HepG2 (cell line): ENCODE results near the gene PPARA. TPM values are rescaled to one million over a fixed set of nuclear protein-coding genes. Genes with fewer than 3 reads are reported as not detected.

Source experiments
- ATAC-seq: fragments of 200-7000 bp; cut with Tn5 transposase; 3 replicates; pipeline ENCODE4 v1.9.1; 2020; ENCODE audit warnings: mild to moderate bottlenecking, moderate library complexity
- BruUV-seq: library from RNA; stranded (reverse); fragments of 400-500 nt; replicated peaks from 2 replicates; lab custom pipeline; 2021; lab: Mats Ljungman, UMichigan
- CTCF ChIA-PET: fragments of 300-600 bp; formaldehyde crosslinking; extraction: SDS; loops from one replicate; lab custom pipeline; 2021; ENCODE audit warnings: low total read pairs, inconsistent platforms, low intra/inter-chr PET ratio; lab: Yijun Ruan, JAX
- POLR2A ChIA-PET: fragments of 350-600 bp; sonication (Branson Sonifier 250); formaldehyde crosslinking; loops from one replicate; lab custom pipeline; 2020; ENCODE audit warnings: antibody characterized with exemption, inconsistent platforms; lab: Yijun Ruan, JAX
- DNase-seq: peaks from one replicate; pipeline ENCODE4 v3.0.0-alpha.2; 2015; ENCODE audit warnings: low spot score
- FAIRE-seq: peaks from 3 replicates; lab custom pipeline; 2011; peaks lifted over from hg19 to GRCh38; lab: Jason Lieb, UNC
- H2AFZ ChIP-seq: one replicate; pipeline ENCODE4 v1.6.1; 2011; ENCODE audit warnings: low read length, inconsistent platforms
- H3K27ac ChIP-seq: fragments of 300-600 bp; 3 replicates; pipeline ENCODE4 v1.8.0; 2011; ENCODE audit warnings: mixed run types, mild to moderate bottlenecking, mixed read lengths, low read length, inconsistent platforms; ENCODE audit not compliant: insufficient read depth; ENCODE audit errors: extremely low read length
- H3K27me3 ChIP-seq, 2 experiments: fragments of 200-600 bp in 1 of 2; 2 replicates in 1 of 2; 3 replicates in 1 of 2; pipeline versions ENCODE4 v1.6.0 to v1.8.0; 2011; ENCODE audit warnings: low read length in 2 of 2, mild to moderate bottlenecking in 2 of 2, moderate library complexity in 2 of 2, inconsistent platforms in 1 of 2; ENCODE audit not compliant: insufficient read depth in 2 of 2, control insufficient read depth in 1 of 2
- H3K36me3 ChIP-seq, 2 experiments: fragments of 200-600 bp in 1 of 2; replicated peaks in 1 of 2; 2 replicates in 1 of 2; 3 replicates in 1 of 2; pipeline versions ENCODE4 v1.5.1 to v1.8.0; 2011; ENCODE audit warnings: low read length in 2 of 2, inconsistent platforms in 1 of 2; ENCODE audit not compliant: insufficient read depth in 2 of 2, control insufficient read depth in 1 of 2
- H3K4me1 ChIP-seq: 2 replicates; pipeline ENCODE4 v1.5.1; 2012; ENCODE audit warnings: low read length, inconsistent platforms; ENCODE audit not compliant: insufficient read depth
- H3K4me2 ChIP-seq: 2 replicates; pipeline ENCODE4 v1.6.0; 2011; ENCODE audit warnings: low read depth, low read length, inconsistent platforms
- H3K4me3 ChIP-seq, 3 experiments: fragments of 200-600 bp in 1 of 3; sonication (generic), shearing (Covaris generic) in 1 of 3; replicated peaks in 1 of 3; 2 replicates each; pipeline ENCODE4 v1.5.1; 2011 to 2016; ENCODE audit warnings: low read length in 3 of 3, inconsistent platforms in 2 of 3, low read depth in 2 of 3, mild to moderate bottlenecking in 2 of 3, control low read depth in 1 of 3, mixed read lengths in 1 of 3; ENCODE audit not compliant: insufficient read depth in 1 of 3
- H3K79me2 ChIP-seq: one replicate; pipeline ENCODE4 v1.6.1; 2011; ENCODE audit warnings: low read length, inconsistent platforms; ENCODE audit not compliant: insufficient read depth
- H3K9ac ChIP-seq: 2 replicates; pipeline ENCODE4 v1.6.0; 2011; ENCODE audit warnings: mild to moderate bottlenecking, low read depth, low read length, inconsistent platforms; ENCODE audit not compliant: insufficient read depth
- H3K9me3 ChIP-seq: 2 replicates; pipeline ENCODE4 v1.5.1; 2012; ENCODE audit warnings: mild to moderate bottlenecking, low read length
- H4K20me1 ChIP-seq: 2 replicates; pipeline ENCODE4 v1.6.0; 2011; ENCODE audit warnings: inconsistent platforms, mild to moderate bottlenecking, low read length, moderate library complexity; ENCODE audit not compliant: insufficient read depth
- ARNT ChIP-seq: fragments of 450-650 bp; IDR thresholded peaks from 2 replicates; pipeline ENCODE4 v1.6.1; 2017
- HIC2 ChIP-seq: sonication (generic); formaldehyde crosslinking; IDR thresholded peaks from 2 replicates; pipeline ENCODE4 v1.9.0; 2022; ENCODE audit warnings: low read depth, missing genetic modification reagents
- HOMEZ ChIP-seq: IDR thresholded peaks from 2 replicates; pipeline ENCODE4 v1.6.1; 2016; ENCODE audit warnings: low read depth
- JUN ChIP-seq: sonication (generic); formaldehyde crosslinking; IDR thresholded peaks from 2 replicates; pipeline ENCODE4 v1.4.0; 2020; ENCODE audit warnings: mild to moderate bottlenecking, missing genetic modification reagents
- MXD3 ChIP-seq: IDR thresholded peaks from 2 replicates; pipeline ENCODE4 v1.6.1; 2016; ENCODE audit warnings: mild to moderate bottlenecking, missing biosample characterization, missing genetic modification reagents
- NR1H2 ChIP-seq: sonication (generic); formaldehyde crosslinking; IDR thresholded peaks from 2 replicates; pipeline ENCODE4 v1.8.1; 2022; ENCODE audit warnings: low read depth, missing genetic modification reagents, borderline replicate concordance
- ONECUT2 ChIP-seq: sonication (generic); formaldehyde crosslinking; IDR thresholded peaks from 2 replicates; pipeline ENCODE4 v1.4.0; 2020; ENCODE audit warnings: missing genetic modification reagents
- RBM39 ChIP-seq: fragments of 200-400 bp; formaldehyde crosslinking; IDR thresholded peaks from one replicate; pipeline ENCODE4 v1.6.1; 2018; ENCODE audit warnings: antibody characterized with exemption, mild to moderate bottlenecking, low read depth, low read length; ENCODE audit not compliant: poor library complexity, severe bottlenecking
- SRSF9 ChIP-seq: fragments of 200-400 bp; formaldehyde crosslinking; IDR thresholded peaks from 2 replicates; pipeline ENCODE4 v1.6.1; 2018; ENCODE audit warnings: borderline replicate concordance, mild to moderate bottlenecking, low read depth, low read length; ENCODE audit not compliant: insufficient read depth, poor library complexity, severe bottlenecking
- TFDP1 ChIP-seq: IDR thresholded peaks from 2 replicates; pipeline ENCODE4 v1.6.1; 2016; ENCODE audit warnings: missing compliant biosample characterization, missing genetic modification reagents, borderline replicate concordance
- ZHX1 ChIP-seq: sonication (generic); formaldehyde crosslinking; IDR thresholded peaks from 2 replicates; pipeline ENCODE4 v1.8.1; 2022; ENCODE audit warnings: low read depth, mild to moderate bottlenecking, missing genetic modification reagents
- ZNF235 ChIP-seq: sonication (generic); formaldehyde crosslinking; IDR thresholded peaks from 2 replicates; pipeline ENCODE4 v1.8.1; 2023; ENCODE audit warnings: mild to moderate bottlenecking, missing genetic modification reagents, borderline replicate concordance
- ZNF317 ChIP-seq: sonication (generic); formaldehyde crosslinking; IDR thresholded peaks from 2 replicates; pipeline ENCODE4 v1.5.0; 2020; ENCODE audit warnings: mild to moderate bottlenecking, missing genetic modification reagents
- ZNF326 ChIP-seq: sonication (generic); formaldehyde crosslinking; IDR thresholded peaks from 2 replicates; pipeline ENCODE4 v1.4.0; 2020; ENCODE audit warnings: missing genetic modification reagents, borderline replicate concordance
- ZNF468 ChIP-seq: sonication (generic); formaldehyde crosslinking; IDR thresholded peaks from 2 replicates; pipeline ENCODE4 v1.8.0; 2022; ENCODE audit warnings: mild to moderate bottlenecking, moderate library complexity, missing genetic modification reagents
- ZNF674 ChIP-seq: sonication (generic); formaldehyde crosslinking; IDR thresholded peaks from 2 replicates; pipeline ENCODE4 v1.5.0; 2020; ENCODE audit warnings: low read depth, mild to moderate bottlenecking, missing genetic modification reagents
- ZSCAN29 ChIP-seq: sonication (generic); formaldehyde crosslinking; conservative IDR thresholded peaks from 2 replicates; pipeline ENCODE4 v1.4.0; 2020; ENCODE audit warnings: mild to moderate bottlenecking, missing genetic modification reagents
- ZZZ3 ChIP-seq: sonication (generic); formaldehyde crosslinking; IDR thresholded peaks from 2 replicates; pipeline ENCODE4 v1.4.0; 2020; ENCODE audit warnings: missing genetic modification reagents, mild to moderate bottlenecking, borderline replicate concordance
- WGBS: methylation state at CpG from one replicate; pipeline ENCODE4 v1.1.6; 2017; ENCODE audit warnings: low lambda C conversion rate; 5-methylcytosine and 5-hydroxymethylcytosine counted together
- in situ Hi-C: cut with HindIII; loops from 2 replicates; pipeline ENCODE4 v1.10.0; 2017; ENCODE audit warnings: low pct_unique_long_range_greater_than_20kb; ENCODE audit not compliant: extremely low pct_ligation_motif_present
- intact Hi-C: fragments of 100-400 bp; cut with micrococcal nuclease; formaldehyde crosslinking; loops from one replicate; pipeline ENCODE4 v1.10.0; 2022; ENCODE audit not compliant: unreplicated experiment
- polyA plus RNA-seq, 8 experiments: library from polyadenylated mRNA; depleted of rRNA in 3 of 8; stranded (reverse) in 7 of 8; unstranded in 1 of 8; fragments of >200 nt; fragmentation: Illumina TruSeq in 4 of 8; extraction: Trizol in 4 of 8; gene quantifications; 2 replicates each; pipeline versions ENCODE4 v1.2.1 to v1.2.3, GENCODE V29; 2011 to 2016; ENCODE audit warnings: low read depth in 4 of 8, missing spikeins in 1 of 8, mixed read lengths in 1 of 8; ENCODE audit not compliant: insufficient read depth in 1 of 8
- total RNA-seq, 5 experiments: library from RNA; depleted of rRNA; stranded (reverse); fragments of >200 nt; fragmentation: Illumina TruSeq; extraction: Trizol; gene quantifications; 2 replicates each; pipeline ENCODE4 v1.2.3, GENCODE V29; 2016; ENCODE audit warnings: low read depth in 1 of 5

Gene PPARA
- total and polyA plus RNA-seq, 2 of the 13 experiments (the other 11 are each of a cell fraction or from before 2014, with no cell fraction given), result 18.2 to 24.7 TPM

- Histone ChIP-seq H3K79me2 (peaks cover 3% of the 10 kb centered on the region), H3K27me3 (no peaks in the 10 kb centered on the region), H3K4me3 (no peak overlapping the region), H3K9ac (no peak overlapping the region), H3K27ac (no peak overlapping the region), H4K20me1 (peaks cover 24% of the 10 kb centered on the region), H2AFZ (no peak overlapping the region), H3K36me3 (peaks cover 56 to 95% of the 10 kb centered on the region in 2 experiments), H3K9me3 (no peaks in the 10 kb centered on the region), H3K4me1 (no peaks in the 10 kb centered on the region), H3K4me2 (no peak overlapping the region)
- FAIRE-seq (no peak), DNase-seq (no peak), ATAC-seq (no peak)
- 97% methylated on average over 7 of the region's 7 CpGs for WGBS
- no TSS peak for BruUV-seq
- POLR2A ChIA-PET, result interaction anchor here (0.9 to 6.2 kb wide), 5 partner anchors 8 to 333 kb away, joined by 3 to 41 read pairs (median 4); partner anchors contain the start of genes GTSE1 and TTC38
- in situ Hi-C loops, result no loop called here
- intact Hi-C loops, result no loop called here
- CTCF ChIA-PET, result no interaction called here
- no peak for TF ChIP-seq ZZZ3 (CRISPR knock-in tag)
- TF ChIP-seq ARNT, result no peak
- no peak for TF ChIP-seq ZSCAN29 (CRISPR knock-in tag)
- TF ChIP-seq NR1H2 (CRISPR knock-in tag), result no peak
- no peak for TF ChIP-seq MXD3 (CRISPR knock-in tag)
- no peak for TF ChIP-seq ZNF674 (CRISPR knock-in tag)
- TF ChIP-seq ZNF317, result no peak
- TF ChIP-seq ZNF326 (CRISPR knock-in tag), result no peak
- no peak for TF ChIP-seq SRSF9
- no peak for TF ChIP-seq RBM39
- TF ChIP-seq ONECUT2 (CRISPR knock-in tag), result no peak
- TF ChIP-seq TFDP1 (CRISPR knock-in tag), result no peak
- no peak for TF ChIP-seq HOMEZ (CRISPR knock-in tag)
- no peak for TF ChIP-seq HIC2 (CRISPR knock-in tag)
- no peak for TF ChIP-seq ZHX1 (CRISPR knock-in tag)
- no peak for TF ChIP-seq ZNF468 (CRISPR knock-in tag)
- TF ChIP-seq ZNF235 (CRISPR knock-in tag), result no peak
- no peak for TF ChIP-seq JUN (CRISPR knock-in tag)
Observed at GRCh38 chr22:46276563-46276962, 126.2 kb downstream of the PPARA start.
